ENCODE measurements around the gene CASK. TPM values are rescaled to one million over a fixed set of nuclear protein-coding genes. Genes with fewer than 3 reads are reported as not detected.

CASK gene
- total RNA-seq, 1 experiment from 2014 or later = 33.5 TPM

DNA sequence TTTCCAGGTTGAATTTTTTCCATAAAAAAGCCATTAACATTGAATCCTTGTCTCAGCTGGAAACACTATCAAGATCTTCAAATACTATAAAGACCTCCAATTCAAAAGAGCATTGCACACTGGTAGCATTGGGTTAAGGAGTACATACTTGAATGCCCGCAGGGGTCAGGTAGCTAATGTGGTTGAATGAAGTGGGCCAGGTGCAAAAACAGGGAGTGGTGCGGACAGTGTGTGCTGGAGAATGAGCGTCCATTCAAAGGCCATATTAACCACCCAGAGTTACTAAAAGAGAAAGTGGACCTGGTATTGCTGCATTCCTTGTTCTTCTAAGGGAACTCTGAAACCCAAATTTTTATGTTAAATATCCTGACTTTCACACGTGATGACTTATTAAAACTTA, 384.6 kb downstream of the CASK start:
- in situ Hi-C loops (cut with HindIII; ENCODE audit: low pct_unique_long_range_greater_than_20kb, low sequenced_read_pairs) = no loop called here
- CTCF ChIA-PET = no interaction called here
- Histone ChIP-seq H3K27ac (ENCODE audit: low read length) (no peak overlapping the region), H3K4me3 (ENCODE audit: low read depth in 2 of 2, low read length in 2 of 2) (no peak overlapping the region), H3K27me3 (ENCODE audit: control insufficient read depth, insufficient read depth, low read length) (no peaks in the 10 kb centered on the region), H3K36me3 (ENCODE audit: control insufficient read depth, insufficient read depth, low read length) (no peaks in the 10 kb centered on the region), H3K9me3 (ENCODE audit: control insufficient read depth, insufficient read depth, low read depth, low read length) (no peaks in the 10 kb centered on the region), H3K4me1 (ENCODE audit: control insufficient read depth, insufficient read depth, low read length) (no peaks in the 10 kb centered on the region)
- ATAC-seq (no peak), DNase-seq (ENCODE audit: low read depth, low spot score) (no peak)
- intact Hi-C loops (cut with micrococcal nuclease; ENCODE audit: unreplicated experiment) = no loop called here
- POLR2A ChIA-PET = no interaction called here
- BruUV-seq (replicated peaks) = no TSS peak
- TF ChIP-seq, protein P1, sequence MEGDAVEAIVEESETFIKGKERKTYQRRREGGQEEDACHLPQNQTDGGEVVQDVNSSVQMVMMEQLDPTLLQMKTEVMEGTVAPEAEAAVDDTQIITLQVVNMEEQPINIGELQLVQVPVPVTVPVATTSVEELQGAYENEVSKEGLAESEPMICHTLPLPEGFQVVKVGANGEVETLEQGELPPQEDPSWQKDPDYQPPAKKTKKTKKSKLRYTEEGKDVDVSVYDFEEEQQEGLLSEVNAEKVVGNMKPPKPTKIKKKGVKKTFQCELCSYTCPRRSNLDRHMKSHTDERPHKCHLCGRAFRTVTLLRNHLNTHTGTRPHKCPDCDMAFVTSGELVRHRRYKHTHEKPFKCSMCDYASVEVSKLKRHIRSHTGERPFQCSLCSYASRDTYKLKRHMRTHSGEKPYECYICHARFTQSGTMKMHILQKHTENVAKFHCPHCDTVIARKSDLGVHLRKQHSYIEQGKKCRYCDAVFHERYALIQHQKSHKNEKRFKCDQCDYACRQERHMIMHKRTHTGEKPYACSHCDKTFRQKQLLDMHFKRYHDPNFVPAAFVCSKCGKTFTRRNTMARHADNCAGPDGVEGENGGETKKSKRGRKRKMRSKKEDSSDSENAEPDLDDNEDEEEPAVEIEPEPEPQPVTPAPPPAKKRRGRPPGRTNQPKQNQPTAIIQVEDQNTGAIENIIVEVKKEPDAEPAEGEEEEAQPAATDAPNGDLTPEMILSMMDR (IDR thresholded peaks at IDR 0.05) = no peak
- no peak for TF ChIP-seq SIN3A (IDR thresholded peaks at IDR 0.05; ENCODE audit: borderline replicate concordance, insufficient read depth, low read depth, low read length)
- no peak for TF ChIP-seq POLR2AphosphoS5 (IDR thresholded peaks at IDR 0.05; ENCODE audit: low read depth, low read length)
- TF ChIP-seq REST (IDR thresholded peaks at IDR 0.05; ENCODE audit: insufficient read depth in 1 of 2, low read depth in 2 of 2, low read length in 1 of 2) = no peak
- no peak for TF ChIP-seq TCF7L2 (IDR thresholded peaks at IDR 0.05; ENCODE audit: low read depth, low read length)

GRCh38 chrX:41530085-41530484, 393.3 kb downstream of the CASK start:
- intact Hi-C loops (cut with micrococcal nuclease; ENCODE audit: unreplicated experiment) = no loop called here
- POLR2A ChIA-PET = no interaction called here

More at GRCh38 chrX:41530085-41530484, 393.3 kb downstream of the CASK start:
- DNase-seq (ENCODE audit: low read depth, low spot score) = no peak
- no TSS peak for BruUV-seq (replicated peaks)
- H3K4me1 ChIP-seq (ENCODE audit: control insufficient read depth, insufficient read depth, low read length) = no peaks in the 10 kb centered on the region
- H3K27me3 ChIP-seq (ENCODE audit: control insufficient read depth, insufficient read depth, low read length) = no peaks in the 10 kb centered on the region
- no peaks in the 10 kb centered on the region for H3K36me3 ChIP-seq (ENCODE audit: control insufficient read depth, insufficient read depth, low read length)
- no peak overlapping the region for H3K27ac ChIP-seq (ENCODE audit: low read length)
- CTCF ChIA-PET = no interaction called here
- H3K9me3 ChIP-seq (ENCODE audit: control insufficient read depth, insufficient read depth, low read depth, low read length) = no peaks in the 10 kb centered on the region
- TF ChIP-seq TCF7L2 (IDR thresholded peaks at IDR 0.05; ENCODE audit: low read depth, low read length) (no peak), SIN3A (IDR thresholded peaks at IDR 0.05; ENCODE audit: borderline replicate concordance, insufficient read depth, low read depth, low read length) (no peak), POLR2AphosphoS5 (IDR thresholded peaks at IDR 0.05; ENCODE audit: low read depth, low read length) (no peak), REST (IDR thresholded peaks at IDR 0.05; ENCODE audit: insufficient read depth in 1 of 2, low read depth in 2 of 2, low read length in 1 of 2) (no peak)
- TF ChIP-seq, protein P1 (IDR thresholded peaks at IDR 0.05) = no peak
- ATAC-seq = no peak
- in situ Hi-C loops (cut with HindIII; ENCODE audit: low pct_unique_long_range_greater_than_20kb, low sequenced_read_pairs) = no loop called here
- no peak overlapping the region for H3K4me3 ChIP-seq (ENCODE audit: low read depth in 2 of 2, low read length in 2 of 2)

All from Panc1 (cell line).